ENCODE measurements around the gene DNAH17. TPM values are rescaled to one million over a fixed set of nuclear protein-coding genes. Genes with fewer than 3 reads are reported as not detected.

The DNAH17 gene, protein sequence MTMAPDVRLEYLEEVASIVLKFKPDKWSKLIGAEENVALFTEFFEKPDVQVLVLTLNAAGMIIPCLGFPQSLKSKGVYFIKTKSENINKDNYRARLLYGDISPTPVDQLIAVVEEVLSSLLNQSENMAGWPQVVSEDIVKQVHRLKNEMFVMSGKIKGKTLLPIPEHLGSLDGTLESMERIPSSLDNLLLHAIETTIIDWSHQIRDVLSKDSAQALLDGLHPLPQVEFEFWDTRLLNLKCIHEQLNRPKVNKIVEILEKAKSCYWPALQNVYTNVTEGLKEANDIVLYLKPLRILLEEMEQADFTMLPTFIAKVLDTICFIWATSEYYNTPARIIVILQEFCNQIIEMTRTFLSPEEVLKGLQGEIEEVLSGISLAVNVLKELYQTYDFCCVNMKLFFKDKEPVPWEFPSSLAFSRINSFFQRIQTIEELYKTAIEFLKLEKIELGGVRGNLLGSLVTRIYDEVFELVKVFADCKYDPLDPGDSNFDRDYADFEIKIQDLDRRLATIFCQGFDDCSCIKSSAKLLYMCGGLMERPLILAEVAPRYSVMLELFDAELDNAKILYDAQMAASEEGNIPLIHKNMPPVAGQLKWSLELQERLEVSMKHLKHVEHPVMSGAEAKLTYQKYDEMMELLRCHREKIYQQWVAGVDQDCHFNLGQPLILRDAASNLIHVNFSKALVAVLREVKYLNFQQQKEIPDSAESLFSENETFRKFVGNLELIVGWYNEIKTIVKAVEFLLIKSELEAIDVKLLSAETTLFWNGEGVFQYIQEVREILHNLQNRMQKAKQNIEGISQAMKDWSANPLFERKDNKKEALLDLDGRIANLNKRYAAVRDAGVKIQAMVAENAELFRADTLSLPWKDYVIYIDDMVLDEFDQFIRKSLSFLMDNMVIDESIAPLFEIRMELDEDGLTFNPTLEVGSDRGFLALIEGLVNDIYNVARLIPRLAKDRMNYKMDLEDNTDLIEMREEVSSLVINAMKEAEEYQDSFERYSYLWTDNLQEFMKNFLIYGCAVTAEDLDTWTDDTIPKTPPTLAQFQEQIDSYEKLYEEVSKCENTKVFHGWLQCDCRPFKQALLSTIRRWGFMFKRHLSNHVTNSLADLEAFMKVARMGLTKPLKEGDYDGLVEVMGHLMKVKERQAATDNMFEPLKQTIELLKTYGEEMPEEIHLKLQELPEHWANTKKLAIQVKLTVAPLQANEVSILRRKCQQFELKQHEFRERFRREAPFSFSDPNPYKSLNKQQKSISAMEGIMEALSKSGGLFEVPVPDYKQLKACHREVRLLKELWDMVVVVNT (N-terminal part only)
- 1 to 10 TPM; 1.9 to 4.5 (median 2.4) TPM for polyA plus RNA-seq (ENCODE audit: insufficient read length in 3 of 3)
- long read RNA-seq, donor 1: 0 reads
- long read RNA-seq, donor 2: 0 reads
- long read RNA-seq, donor 3: 0 reads
- long read RNA-seq, donor 4: 0 reads
- long read RNA-seq, donor 5: 0 reads
- long read RNA-seq, donor 6: 0 reads
- long read RNA-seq, donor 7: 0 reads
- long read RNA-seq, donor 8: 0 reads
- long read RNA-seq, donor 9: 0 reads
- long read RNA-seq, donor 10: 0 reads
- long read RNA-seq, donor 11: 0 reads
- long read RNA-seq, donor 12, partial matches to known transcripts: 39 of 39 reads
- long read RNA-seq, donor 12, other reads (novel, unspliced or antisense): 0 of 39 reads
- long read RNA-seq, donor 13: 0 reads
- long read RNA-seq, donor 14: 0 reads
- long read RNA-seq, donor 15: 0 reads
- long read RNA-seq, donor 16: 0 reads

DNA sequence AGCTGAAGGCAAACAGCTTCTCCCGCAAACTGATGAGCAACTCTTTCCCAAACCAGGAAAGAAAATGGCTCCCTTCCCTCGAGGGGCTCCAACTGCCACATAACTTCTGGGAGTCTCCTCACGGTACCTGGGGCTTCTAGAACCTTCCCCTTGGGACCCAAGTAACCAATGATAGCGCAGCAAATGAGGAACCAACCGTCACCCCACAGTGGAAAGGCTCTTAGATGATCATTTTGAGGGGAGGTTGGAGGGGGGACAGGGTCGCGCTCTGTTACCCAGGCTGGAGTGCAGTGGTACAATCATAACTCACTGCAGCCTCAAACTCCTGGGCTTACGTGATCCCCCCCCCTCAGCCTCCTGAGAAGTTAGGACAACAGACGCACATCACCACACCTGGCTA lies at the start of gene DNAH17:
TSS of gene DNAH17 (minus strand) at position 101 of the 400 bp plus-strand sequence. CDS start 2,339 bp downstream, outside the sequence.
- DNase-seq (ENCODE audit: extremely low read depth in 1 of 11, low read depth in 9 of 11, low spot score in 4 of 11): no peak

DNA sequence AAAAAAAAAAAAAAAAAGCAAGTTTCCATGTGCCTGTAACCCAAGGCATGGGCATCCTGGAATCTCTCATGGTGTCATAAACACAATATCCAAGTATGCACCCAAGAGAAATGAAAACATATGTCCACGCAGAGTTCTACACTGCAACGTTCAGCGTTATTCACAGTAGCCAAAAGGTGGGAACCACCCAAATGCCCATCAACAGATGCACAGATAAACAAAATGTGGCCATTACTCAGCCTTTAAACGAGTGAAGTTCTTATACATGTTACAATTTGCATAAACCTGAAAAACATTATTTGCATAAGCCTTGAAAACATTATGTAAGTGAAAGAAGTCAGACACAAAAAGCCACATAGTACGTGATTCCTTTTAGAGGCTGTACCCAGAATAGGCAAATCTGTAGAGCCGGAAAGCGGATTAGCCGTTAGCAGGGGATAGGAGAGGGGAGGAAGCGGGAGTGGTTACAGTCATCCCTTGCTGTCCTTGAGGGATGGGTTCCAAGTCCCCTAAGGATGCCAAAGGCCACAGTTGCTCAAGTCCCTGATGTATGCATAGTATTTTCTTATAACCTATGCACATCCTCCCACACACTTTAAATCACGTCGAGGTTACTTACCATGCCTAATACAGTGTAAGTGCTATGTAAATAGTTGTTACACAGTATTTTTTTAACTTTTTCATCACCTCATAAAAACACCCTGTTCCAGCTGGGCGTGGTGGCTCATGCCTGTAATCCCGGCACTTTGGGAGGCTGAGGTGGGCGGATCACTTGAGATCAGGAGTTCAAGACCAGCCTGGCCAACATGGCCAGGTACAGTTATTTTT lies 47.3 kb upstream of the DNAH17 start:
- peak in 1 of 11 donors; percentile 4 for DNase-seq (ENCODE audit: extremely low read depth in 1 of 11, low read depth in 9 of 11, low spot score in 4 of 11)

DNA sequence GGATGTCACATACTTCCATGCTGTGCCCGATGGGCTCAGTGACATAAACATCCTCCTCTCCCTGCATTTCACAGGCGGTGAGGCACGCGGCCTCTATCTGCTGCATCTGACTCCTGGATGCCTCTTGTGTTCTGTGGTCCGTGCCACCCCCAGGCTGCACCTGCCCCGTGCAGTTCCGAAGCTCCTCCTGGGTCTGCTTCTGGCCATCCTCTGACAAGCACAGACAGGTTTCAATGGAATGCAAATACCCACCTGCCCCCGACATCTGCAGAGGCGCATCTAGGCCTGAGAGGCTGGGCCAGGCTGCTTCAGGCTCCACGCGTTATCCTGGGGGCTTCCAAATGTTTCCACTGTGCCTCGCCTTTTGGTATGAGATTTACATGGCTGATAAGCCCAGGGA lies 46.3 kb upstream of the DNAH17 start:
- no peak for DNase-seq (ENCODE audit: extremely low read depth in 1 of 11, low read depth in 9 of 11, low spot score in 4 of 11)

DNA sequence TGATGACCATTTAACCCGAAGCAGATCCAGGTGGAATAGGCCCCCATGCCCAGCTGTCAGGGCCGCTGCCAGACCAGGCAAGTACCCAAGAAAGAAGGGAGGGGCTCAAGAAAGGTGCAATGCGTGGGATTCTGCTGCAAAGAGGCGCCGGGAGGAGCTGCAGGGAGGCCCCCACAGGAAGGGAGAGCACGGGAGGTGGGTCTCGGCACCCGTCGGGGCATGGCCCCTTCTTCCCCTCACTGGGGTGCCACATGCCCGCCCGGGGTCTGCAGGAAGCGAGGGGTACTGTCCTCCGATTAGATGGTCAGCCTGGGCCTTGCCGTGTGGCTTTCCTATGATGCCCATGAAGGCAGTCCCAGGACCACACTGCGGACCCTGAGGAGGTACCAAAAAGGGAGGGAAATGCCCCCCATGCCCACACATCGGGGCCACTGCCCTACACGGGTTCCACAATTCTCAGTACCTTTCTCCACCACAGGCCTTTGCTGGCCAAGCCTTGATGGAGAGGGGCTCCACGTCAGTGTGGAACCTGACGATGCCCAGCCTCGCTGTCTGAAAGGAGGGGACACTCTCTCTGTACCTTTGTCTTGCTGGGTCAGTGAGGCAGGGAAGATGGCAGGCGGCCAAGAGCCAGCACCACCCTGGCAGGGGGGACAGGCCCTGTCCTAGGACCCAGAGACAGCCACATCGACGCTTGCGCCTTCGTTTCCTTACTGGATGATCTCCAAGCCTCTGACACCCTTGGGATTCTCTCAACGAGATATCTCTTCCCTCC lies 45.5 kb upstream of the DNAH17 start:
- no peak for DNase-seq (ENCODE audit: extremely low read depth in 1 of 11, low read depth in 9 of 11, low spot score in 4 of 11)

DNA sequence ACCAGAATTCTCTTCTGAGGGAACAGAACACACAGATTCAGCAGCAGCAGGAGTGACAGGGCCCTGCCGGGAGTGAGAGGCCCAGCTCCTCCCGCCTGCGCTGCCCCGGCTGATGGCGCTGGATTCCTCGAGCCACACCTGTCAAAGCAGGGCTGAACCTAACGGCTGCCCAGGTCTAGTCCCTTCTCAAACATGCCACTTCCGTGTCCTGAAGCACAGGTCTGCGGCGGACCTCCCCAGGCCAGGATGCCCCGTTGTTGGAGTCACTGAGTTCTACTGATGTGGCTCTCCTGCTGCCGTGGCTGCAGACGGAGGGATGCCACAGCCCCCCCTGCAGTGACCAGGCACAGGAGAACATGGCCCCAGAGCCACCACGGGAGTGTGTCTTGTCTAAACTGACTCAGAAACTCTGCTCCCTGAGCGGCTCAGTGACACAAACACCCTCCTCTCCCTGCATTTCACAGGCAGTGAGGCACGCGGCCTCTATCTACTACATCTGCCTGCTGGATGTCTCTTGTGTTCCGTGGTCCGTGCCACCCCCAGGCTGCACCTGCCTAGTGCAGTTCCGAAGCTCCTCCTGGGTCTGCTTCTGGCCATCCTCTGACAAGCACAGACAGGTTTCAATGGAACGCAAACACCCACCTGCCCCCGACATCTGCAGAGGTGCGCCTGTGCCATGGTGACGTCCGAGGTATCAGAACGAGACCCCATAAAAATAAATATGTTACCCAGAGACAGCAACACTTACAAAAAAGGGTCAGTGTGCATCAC lies 44.7 kb upstream of the DNAH17 start:
- no peak for DNase-seq (ENCODE audit: extremely low read depth in 1 of 11, low read depth in 9 of 11, low spot score in 4 of 11)

DNA sequence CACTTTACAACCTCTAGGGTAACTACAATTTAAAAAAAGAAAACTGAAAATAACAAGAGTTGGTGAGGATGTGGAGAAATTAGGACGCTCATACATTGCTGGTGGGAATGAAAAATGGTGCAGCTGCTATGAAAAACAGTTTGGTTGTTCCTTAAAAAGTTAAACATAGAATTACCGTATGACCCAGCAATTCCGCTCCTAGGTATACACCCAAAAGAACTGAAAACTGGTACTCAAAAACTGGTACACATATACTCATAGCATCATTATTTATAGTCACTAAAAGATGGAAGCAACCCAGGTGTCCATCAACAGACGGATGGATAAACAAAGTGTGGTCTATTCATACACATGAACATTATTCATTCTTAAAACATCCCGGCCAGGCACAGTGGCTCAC lies 42.9 kb upstream of the DNAH17 start:
- no peak for DNase-seq (ENCODE audit: extremely low read depth in 1 of 11, low read depth in 9 of 11, low spot score in 4 of 11)

DNA sequence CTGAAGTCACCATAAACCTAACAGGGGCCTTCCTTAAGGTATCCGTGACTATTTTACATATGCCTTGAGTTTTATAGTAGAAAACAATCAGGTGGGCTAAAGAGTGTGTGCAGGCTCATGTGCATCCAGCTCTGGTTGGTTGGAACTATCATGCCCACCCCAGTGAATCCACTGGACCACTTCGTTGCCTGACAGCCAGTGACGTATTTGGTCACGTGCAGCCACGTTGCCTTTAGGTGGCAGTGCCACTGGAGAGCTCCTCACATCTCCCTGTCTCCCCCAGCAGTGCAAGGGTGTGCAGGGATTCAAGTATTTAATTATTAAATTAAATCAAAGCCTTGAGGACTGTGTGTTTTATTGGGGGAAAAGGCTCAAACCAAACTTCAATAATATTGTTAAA lies 42.1 kb upstream of the DNAH17 start:
- no peak for DNase-seq (ENCODE audit: extremely low read depth in 1 of 11, low read depth in 9 of 11, low spot score in 4 of 11)

DNA sequence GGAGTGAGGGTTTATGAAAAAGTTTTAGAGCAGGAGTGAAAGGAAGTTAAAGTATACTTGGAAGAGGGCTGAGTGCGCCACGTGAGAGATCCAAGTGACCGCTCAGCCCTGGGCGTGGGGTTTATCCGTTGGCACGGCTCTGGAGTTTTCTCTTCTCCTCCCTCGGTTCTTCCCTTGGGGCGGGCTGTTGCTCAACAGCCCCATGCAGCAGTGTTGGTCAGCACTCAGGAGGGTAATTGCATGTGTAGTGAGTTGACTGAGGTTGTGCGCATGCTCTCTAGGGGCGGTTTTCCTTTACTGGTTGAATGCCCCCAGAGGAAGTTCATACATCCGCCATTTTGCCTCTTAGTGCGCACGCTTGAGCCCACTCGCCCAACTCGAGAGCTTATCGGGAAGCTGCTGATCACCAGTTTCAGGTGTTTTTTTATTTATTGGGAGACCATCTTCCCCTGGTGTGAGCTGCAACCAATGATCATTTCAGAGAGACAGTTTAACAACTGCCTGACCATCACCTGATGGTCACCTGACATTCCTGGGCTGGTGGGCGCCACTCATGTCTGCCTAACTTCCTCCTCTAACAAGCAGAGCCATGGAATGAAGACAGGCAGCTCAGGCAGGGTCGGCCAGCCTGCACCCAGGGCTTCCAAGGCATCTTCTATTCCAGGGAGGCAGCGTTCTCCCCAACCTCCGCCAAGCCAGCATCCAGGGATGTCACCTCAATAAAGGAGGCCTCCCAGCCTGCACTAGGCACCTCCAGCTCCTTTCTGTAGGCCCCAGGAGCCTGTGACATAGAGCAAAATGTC lies 41.3 kb upstream of the DNAH17 start:
- no peak for DNase-seq (ENCODE audit: extremely low read depth in 1 of 11, low read depth in 9 of 11, low spot score in 4 of 11)

DNA sequence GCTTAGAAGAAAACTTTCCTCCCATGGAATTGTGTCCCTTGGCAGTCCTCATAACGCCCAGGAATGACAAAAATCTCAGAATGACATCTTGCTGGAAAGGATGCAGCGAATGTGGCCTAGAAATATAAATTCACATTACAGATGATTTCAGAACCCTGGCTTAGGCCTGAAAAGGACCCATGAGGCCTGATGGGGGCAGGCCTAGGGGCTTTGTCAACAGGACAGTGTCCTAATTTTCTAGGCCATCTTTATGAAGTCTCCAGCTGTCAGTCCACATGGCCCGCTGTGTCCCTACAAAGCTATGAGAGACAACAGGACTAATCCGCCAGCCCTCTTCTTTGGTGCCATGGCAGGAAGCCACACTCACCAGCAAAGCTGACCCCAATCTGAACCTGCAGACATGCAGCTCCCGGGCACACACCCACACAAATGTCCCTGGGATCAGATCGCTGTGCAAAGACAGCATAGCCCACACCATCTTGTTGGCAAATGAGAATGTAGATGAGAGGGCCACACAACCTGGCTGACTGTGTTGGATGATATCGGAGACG lies 40.4 kb upstream of the DNAH17 start:
- DNase-seq (ENCODE audit: extremely low read depth in 1 of 11, low read depth in 9 of 11, low spot score in 4 of 11): peak in 2 of 11 donors; percentile 3 to 33

DNA sequence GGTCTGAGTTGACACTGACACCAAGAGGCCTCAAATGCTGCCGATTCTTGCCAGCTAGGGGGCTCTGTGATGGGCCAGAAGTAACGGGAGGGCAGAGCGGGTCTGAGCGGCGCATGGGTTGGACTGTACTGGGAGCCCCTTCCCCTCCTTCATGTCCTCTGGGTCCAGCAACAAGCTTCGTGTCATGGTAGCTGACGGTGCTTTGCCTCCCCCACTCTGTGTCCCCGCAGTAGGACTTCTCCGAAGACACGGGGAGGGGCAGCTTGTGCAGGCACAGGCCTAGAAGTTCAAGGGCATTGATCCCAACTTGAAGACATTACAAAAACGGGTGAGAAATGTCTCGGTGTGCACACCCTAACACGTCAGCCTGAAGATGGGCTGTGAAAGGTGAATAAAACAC lies 39.8 kb upstream of the DNAH17 start:
- no peak for DNase-seq (ENCODE audit: extremely low read depth in 1 of 11, low read depth in 9 of 11, low spot score in 4 of 11)

DNA sequence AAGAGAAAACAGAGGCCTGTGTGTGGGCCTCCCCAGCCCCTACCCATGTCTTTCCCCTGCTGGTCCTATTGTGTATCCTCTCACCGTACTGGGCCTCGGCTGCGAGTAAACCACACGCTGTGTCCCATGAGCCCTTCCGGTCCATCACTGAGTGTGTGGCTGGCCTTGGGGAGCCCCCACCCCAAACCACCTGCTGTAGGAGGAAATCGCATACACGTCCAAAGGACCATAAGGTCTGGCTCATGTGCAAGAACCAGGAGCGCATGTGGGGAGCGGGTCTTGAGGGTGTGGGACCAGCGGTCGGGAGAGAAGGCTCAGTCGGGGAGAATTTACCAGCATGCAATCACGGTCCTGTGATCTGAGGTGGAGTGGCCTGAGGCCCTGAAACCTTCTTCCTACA lies 38.4 kb upstream of the DNAH17 start:
- DNase-seq (ENCODE audit: extremely low read depth in 1 of 11, low read depth in 9 of 11, low spot score in 4 of 11): no peak

DNA sequence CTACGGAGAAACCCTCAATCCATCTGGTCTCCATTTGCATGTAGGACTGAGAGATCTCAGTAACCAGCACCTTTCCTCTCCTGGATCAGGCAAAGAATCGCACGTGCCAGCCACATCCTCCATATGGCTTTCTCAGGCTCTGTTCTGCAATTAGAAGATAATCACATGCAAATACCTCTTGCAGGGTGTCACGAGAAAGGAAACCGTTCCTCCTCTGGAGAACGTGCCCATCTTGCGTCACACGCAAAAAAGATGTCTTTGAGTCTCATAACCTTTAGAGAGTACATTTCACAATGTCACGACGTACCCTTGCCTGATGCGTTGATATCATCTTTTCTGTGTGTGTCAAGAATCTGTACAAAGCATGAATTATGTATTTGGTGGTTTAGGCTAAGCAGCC lies 36.2 kb upstream of the DNAH17 start:
- DNase-seq (ENCODE audit: extremely low read depth in 1 of 11, low read depth in 9 of 11, low spot score in 4 of 11): no peak

DNA sequence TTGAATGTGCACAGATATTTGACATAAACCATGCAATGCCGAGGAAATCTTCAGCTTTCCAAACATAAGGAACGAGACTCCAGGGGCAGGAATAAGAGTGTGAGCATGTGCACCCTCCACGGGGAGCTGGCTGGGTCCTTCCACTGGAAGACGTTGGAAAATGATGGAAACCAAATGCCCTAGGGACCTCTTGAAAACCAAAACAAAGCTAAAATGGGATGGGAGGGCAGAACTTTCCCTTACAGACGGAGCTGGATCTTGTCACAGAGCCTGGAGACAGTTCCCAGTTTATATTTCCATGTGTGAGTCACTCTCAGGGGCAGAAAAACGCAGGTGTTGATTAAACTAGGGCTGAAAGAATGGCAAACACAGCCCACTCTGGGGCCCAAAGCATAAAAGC lies 34.4 kb upstream of the DNAH17 start:
- no peak for DNase-seq (ENCODE audit: extremely low read depth in 1 of 11, low read depth in 9 of 11, low spot score in 4 of 11)

DNA sequence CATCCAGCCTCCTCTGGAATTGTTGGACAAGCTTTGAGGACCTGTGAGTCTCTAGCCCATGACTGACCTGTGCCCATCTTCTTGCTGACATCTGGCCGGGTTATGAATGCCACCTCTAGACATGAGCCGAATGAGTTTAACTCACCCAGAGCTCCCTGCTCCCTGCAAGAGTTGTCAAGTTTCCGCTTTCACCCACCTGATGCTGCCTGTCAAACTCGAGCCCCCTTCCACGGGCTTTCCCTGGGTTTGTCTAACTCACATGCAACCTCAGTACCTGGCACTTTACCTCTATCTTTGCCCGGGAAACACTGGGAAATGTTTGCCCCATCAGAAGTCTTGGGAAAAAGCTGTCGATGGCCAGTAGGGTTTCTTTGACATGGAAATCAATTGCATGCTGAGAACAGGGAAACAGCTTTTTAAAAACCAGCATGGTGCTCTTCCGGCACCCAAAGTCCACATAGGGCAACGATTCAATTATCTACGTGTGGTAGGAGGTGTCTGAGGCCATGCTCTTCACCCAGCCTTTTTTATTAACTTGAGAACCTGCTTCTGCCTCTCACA lies 33.8 kb upstream of the DNAH17 start:
- DNase-seq (ENCODE audit: extremely low read depth in 1 of 11, low read depth in 9 of 11, low spot score in 4 of 11): no peak

DNA sequence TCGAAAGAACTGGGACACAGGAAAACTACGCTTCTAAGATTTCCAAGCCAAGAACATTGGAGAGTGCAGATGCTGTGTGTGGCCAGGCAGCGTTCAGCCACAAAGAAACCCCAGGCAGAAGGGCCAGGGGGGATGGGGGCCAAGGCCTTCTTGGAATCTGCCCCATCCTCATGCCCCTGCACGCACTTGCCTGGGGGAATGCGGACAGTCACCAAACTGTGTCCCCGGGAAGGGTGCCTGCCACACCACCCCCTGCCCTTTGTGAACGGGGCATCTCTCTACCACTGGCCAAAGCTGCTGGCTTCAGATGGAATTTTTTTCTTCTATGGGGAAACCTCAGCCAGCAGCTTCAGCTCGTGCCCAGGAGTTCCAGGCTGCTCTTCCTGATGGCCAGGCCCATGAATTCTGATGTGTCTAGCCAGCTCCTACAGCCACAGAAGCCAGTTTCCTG lies 32.0 kb upstream of the DNAH17 start:
- DNase-seq (ENCODE audit: extremely low read depth in 1 of 11, low read depth in 9 of 11, low spot score in 4 of 11): no peak
